BLaER1 treated with 17β-estradiol and CSF1 and Interleukin-3, amounts not matched to agents 10 nM and 100 nM (cell line): ENCODE data around the gene ARHGAP26.
A peak's percentile ranks its signal among the peaks of the same experiment; 100 is the strongest.

ENCODE experiments used
- H3K27ac ChIP-seq, 11 experiments: shearing (Covaris generic); formaldehyde crosslinking; 2 replicates each; pipeline ENCODE4 v1.8.1; 2022
- H3K27me3 ChIP-seq, 11 experiments: shearing (Covaris generic); formaldehyde crosslinking; 2 replicates each; pipeline ENCODE4 v1.8.1; 2022
- H3K36me3 ChIP-seq, 11 experiments: shearing (Covaris generic); formaldehyde crosslinking; 2 replicates each; pipeline ENCODE4 v1.8.1; 2022
- H3K4me1 ChIP-seq, 10 experiments: shearing (Covaris generic); formaldehyde crosslinking; 2 replicates each; pipeline ENCODE4 v1.8.1; 2022
- H3K4me2 ChIP-seq, 11 experiments: shearing (Covaris generic); formaldehyde crosslinking; 2 replicates each; pipeline ENCODE4 v1.8.1; 2022
- H3K4me3 ChIP-seq, 10 experiments: shearing (Covaris generic); formaldehyde crosslinking; 2 replicates each; pipeline ENCODE4 v1.8.1; 2022
- H3K9ac ChIP-seq, 11 experiments: shearing (Covaris generic); formaldehyde crosslinking; 2 replicates each; pipeline ENCODE4 v1.8.1; 2022
- H3K9me3 ChIP-seq, 11 experiments: shearing (Covaris generic); formaldehyde crosslinking; replicated peaks in 1 of 11; 2 replicates each; pipeline ENCODE4 v1.8.1; 2022
- H4K20me1 ChIP-seq, 11 experiments: shearing (Covaris generic); formaldehyde crosslinking; 2 replicates each; pipeline ENCODE4 v1.8.1; 2022
- Cebpa-rat ChIP-seq, 11 experiments: shearing (Covaris generic); IDR thresholded peaks; 2 replicates each; pipeline ENCODE4 v1.8.1; 2022

The ARHGAP26 gene

GRCh38 chr5:143129203-143129602, 359.0 kb downstream of the ARHGAP26 start:
- Histone ChIP-seq H3K4me3 (no peak overlapping the region), H3K9ac (no peak overlapping the region), H4K20me1 (peaks cover 0 to 93% (median 0%) of the 10 kb centered on the region in 11 experiments; a peak in 5 of 22 replicates), H3K9me3 (0 out of 22 replicates have a peak, but pooled peaks cover 0 to 5% (median 0%) of the 10 kb centered on the region in 11 experiments), H3K27ac (no peak overlapping the region), H3K4me1 (peaks cover 39 to 88% (median 56%) of the 10 kb centered on the region in 10 experiments), H3K36me3 (peaks cover 0 to 68% (median 7%) of the 10 kb centered on the region in 11 experiments; a peak in 12 of 22 replicates), H3K4me2 (peak overlapping the region in 1 of 11 experiments; percentile 66; a peak in 1 of 22 replicates), H3K27me3 (no peaks in the 10 kb centered on the region)
- TF ChIP-seq Cebpa-rat (IDR thresholded peaks at IDR 0.05) = no peak

DNA sequence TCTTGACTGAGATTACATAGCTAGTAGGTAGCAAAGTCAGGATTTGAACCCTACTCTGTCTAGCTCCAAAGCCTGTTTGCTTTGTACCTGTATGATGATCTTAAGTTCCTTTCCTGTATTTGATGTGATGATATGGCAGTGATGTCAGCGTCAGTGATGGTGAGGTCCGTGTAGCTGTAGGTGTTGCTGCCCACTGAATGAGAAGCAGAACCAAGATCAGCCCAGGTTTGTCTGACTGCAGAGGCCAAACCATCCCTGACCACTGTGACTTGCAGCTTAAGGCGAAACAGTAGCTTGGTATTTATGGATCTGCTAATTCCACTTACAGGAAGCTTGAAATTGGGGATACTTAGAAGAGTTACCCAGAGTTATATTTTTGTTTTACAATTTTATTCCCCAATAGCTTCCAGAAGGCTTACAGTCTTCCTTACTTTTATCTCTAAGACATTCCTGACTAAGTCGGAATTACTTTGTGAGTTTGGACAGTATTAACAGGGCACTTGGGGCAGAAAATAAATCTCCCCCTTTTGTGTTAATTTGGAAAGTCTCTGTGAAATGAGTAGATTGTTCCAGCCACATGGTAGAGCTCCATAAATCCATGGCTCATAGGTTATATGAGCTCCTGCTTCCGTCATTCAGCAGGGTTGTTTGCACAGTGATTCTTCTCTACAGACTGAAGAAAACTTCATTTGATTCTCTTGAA, 359.9 kb downstream of the ARHGAP26 start:
- H3K27ac ChIP-seq = peak overlapping the region in 1 of 11 experiments; percentile 63; a peak in 1 of 22 replicates
- no peak overlapping the region for H3K9ac ChIP-seq
- no peak overlapping the region for H3K4me3 ChIP-seq
- peaks cover 47 to 79% (median 59%) of the 10 kb centered on the region in 10 experiments for H3K4me1 ChIP-seq
- TF ChIP-seq Cebpa-rat (IDR thresholded peaks at IDR 0.05) = no peak
- H3K9me3 ChIP-seq = 0 out of 22 replicates have a peak, but pooled peaks cover 0 to 5% (median 0%) of the 10 kb centered on the region in 11 experiments
- peak overlapping the region in 10 of 11 experiments; percentile 46 to 89 (median 75); a peak in 12 of 22 replicates for H3K4me2 ChIP-seq
- no peaks in the 10 kb centered on the region for H3K27me3 ChIP-seq
- H3K36me3 ChIP-seq = peaks cover 0 to 68% (median 10%) of the 10 kb centered on the region in 11 experiments; a peak in 15 of 22 replicates
- H4K20me1 ChIP-seq = peaks cover 0 to 93% (median 0%) of the 10 kb centered on the region in 11 experiments; a peak in 5 of 22 replicates

DNA sequence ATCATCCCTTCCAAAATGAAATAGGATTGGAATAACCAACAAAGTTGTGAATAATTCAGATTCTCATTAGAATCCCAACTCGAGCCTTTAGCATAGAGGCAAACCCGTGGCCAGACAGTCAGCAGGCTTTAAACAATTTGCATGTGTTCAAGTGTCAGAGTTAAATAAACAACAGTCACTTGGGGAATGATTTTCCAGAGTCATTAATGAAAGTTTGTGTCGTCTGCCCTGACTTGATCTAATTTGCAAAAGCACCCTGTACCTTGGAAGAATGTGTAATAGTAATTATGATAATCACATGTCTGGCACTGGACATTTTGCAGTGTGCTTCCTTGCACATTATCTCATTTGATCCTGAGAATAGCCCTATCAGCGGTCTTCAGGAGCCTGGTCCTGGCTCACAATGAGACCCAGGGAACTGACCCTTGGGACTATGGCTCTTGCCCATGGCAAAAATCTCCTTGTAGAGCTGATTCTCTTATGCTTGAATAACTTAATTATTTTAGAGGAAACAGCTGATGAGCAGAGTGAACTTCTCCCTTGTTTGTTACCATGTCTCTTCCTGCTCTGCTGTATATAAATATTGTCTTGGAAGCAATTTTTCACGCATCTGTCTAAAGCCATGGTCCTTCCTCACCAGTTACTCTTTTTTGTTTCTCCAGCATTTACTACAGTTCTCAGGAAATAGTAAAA, 360.6 kb downstream of the ARHGAP26 start:
- no peak overlapping the region for H3K4me3 ChIP-seq
- no peaks in the 10 kb centered on the region for H3K27me3 ChIP-seq
- peak overlapping the region; percentile 46 to 89 (median 66); a peak in 21 of 22 replicates for H3K4me2 ChIP-seq
- H4K20me1 ChIP-seq = peaks cover 0 to 93% (median 0%) of the 10 kb centered on the region in 11 experiments; a peak in 5 of 22 replicates
- peaks cover 0 to 70% (median 17%) of the 10 kb centered on the region in 11 experiments; a peak in 15 of 22 replicates for H3K36me3 ChIP-seq
- H3K9ac ChIP-seq = 0 out of 22 replicates have a peak overlapping the region, but pooled peaks of 1 of the 11 experiments have one; percentile 57
- TF ChIP-seq Cebpa-rat (IDR thresholded peaks at IDR 0.05) = no peak
- H3K27ac ChIP-seq = peak overlapping the region in 4 of 11 experiments; percentile 57 to 65 (median 62); a peak in 4 of 22 replicates
- peaks cover 49 to 72% (median 60%) of the 10 kb centered on the region in 10 experiments for H3K4me1 ChIP-seq
- 0 out of 22 replicates have a peak, but pooled peaks cover 0 to 5% (median 0%) of the 10 kb centered on the region in 11 experiments for H3K9me3 ChIP-seq

- Histone ChIP-seq H3K4me2 (peak overlapping the region; percentile 32 to 89 (median 66); a peak in 21 of 22 replicates), H3K27me3 (no peaks in the 10 kb centered on the region), H3K9me3 (0 out of 22 replicates have a peak, but pooled peaks cover 0 to 5% (median 0%) of the 10 kb centered on the region in 11 experiments), H3K36me3 (peaks cover 0 to 71% (median 20%) of the 10 kb centered on the region in 11 experiments; a peak in 15 of 22 replicates), H3K9ac (peak overlapping the region in 3 of 11 experiments; percentile 5 to 57 (median 49); a peak in 5 of 22 replicates), H3K4me3 (no peak overlapping the region), H4K20me1 (peaks cover 0 to 93% (median 0%) of the 10 kb centered on the region in 11 experiments; a peak in 5 of 22 replicates), H3K27ac (peak overlapping the region in 6 of 11 experiments; percentile 27 to 65 (median 60); a peak in 11 of 22 replicates), H3K4me1 (peaks cover 50 to 67% (median 59%) of the 10 kb centered on the region in 10 experiments)
- TF ChIP-seq Cebpa-rat (IDR thresholded peaks at IDR 0.05) = no peak
Observed at GRCh38 chr5:143131972-143132371, 361.8 kb downstream of the ARHGAP26 start.

DNA sequence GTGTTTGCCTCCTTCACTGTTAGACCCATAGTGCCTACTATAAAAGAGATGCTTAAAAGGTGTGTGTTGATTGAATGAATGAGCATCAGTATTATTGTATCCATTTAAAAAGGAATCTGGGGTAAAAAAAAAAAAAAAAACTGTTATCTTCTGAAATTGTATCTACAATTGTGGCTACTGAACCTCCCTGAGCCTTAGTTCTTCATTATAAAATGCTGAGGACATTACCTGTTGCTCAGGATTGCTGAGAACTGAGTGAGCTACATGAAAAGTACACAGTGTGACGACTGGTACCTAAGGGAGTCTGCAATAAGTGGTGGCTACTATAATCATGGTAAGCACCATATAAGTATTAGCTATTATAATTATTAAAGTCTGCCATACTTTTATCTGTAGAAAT, 362.6 kb downstream of the ARHGAP26 start:
- Histone ChIP-seq H3K4me1 (peaks cover 44 to 67% (median 53%) of the 10 kb centered on the region in 10 experiments), H3K27me3 (no peaks in the 10 kb centered on the region), H3K9ac (peak overlapping the region in 3 of 11 experiments; percentile 5 to 57 (median 49); a peak in 2 of 22 replicates), H3K9me3 (0 out of 22 replicates have a peak, but pooled peaks cover 0 to 5% (median 0%) of the 10 kb centered on the region in 11 experiments), H3K4me3 (no peak overlapping the region), H3K4me2 (peak overlapping the region in 9 of 11 experiments; percentile 1 to 89 (median 84); a peak in 15 of 22 replicates), H3K36me3 (peaks cover 0 to 72% (median 23%) of the 10 kb centered on the region in 11 experiments; a peak in 15 of 22 replicates), H3K27ac (peak overlapping the region in 4 of 11 experiments; percentile 57 to 65 (median 62); a peak in 7 of 22 replicates), H4K20me1 (peaks cover 0 to 92% (median 0%) of the 10 kb centered on the region in 11 experiments; a peak in 5 of 22 replicates)
- TF ChIP-seq Cebpa-rat (IDR thresholded peaks at IDR 0.05) = no peak

GRCh38 chr5:143133721-143134120, 363.5 kb downstream of the ARHGAP26 start:
- no peaks in the 10 kb centered on the region for H3K27me3 ChIP-seq
- peak overlapping the region in 2 of 11 experiments; percentile 57 to 64; a peak in 6 of 22 replicates for H3K9ac ChIP-seq
- H3K4me1 ChIP-seq = peaks cover 36 to 67% (median 48%) of the 10 kb centered on the region in 10 experiments
- H4K20me1 ChIP-seq = peaks cover 0 to 92% (median 0%) of the 10 kb centered on the region in 11 experiments; a peak in 5 of 22 replicates
- peaks cover 0 to 73% (median 33%) of the 10 kb centered on the region in 11 experiments; a peak in 15 of 22 replicates for H3K36me3 ChIP-seq
- H3K9me3 ChIP-seq = 0 out of 22 replicates have a peak, but pooled peaks cover 0 to 1% (median 0%) of the 10 kb centered on the region in 11 experiments
- no peak for TF ChIP-seq Cebpa-rat (IDR thresholded peaks at IDR 0.05)
- peak overlapping the region in 9 of 11 experiments; percentile 4 to 89 (median 84); a peak in 16 of 22 replicates for H3K4me2 ChIP-seq
- peak overlapping the region in 5 of 11 experiments; percentile 20 to 65 (median 62); a peak in 9 of 22 replicates for H3K27ac ChIP-seq
- peak overlapping the region in 2 of 10 experiments; percentile 7 to 34; a peak in 1 of 20 replicates for H3K4me3 ChIP-seq

DNA sequence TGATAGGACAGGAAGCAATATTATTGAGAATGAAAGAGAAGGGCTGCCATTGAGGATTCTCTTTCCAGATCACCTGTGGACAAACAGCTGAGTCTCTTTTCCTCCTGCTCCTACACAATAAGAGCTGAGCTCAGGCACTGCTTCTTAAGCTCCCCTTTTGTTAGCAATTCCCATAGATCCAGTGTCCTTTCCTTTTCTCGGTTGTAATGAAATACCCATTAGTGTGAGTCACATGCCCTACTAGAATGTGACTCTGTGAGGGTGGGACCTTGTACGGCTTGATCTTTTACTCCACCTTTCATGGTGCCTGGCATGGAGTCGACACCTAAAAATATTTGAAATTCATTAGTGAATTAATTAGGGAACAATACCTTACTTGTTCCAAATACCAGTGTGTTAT, 364.1 kb downstream of the ARHGAP26 start:
- Histone ChIP-seq H3K36me3 (peaks cover 0 to 73% (median 38%) of the 10 kb centered on the region in 11 experiments; a peak in 15 of 22 replicates), H3K27me3 (no peaks in the 10 kb centered on the region), H3K9ac (peak overlapping the region in 2 of 11 experiments; percentile 57 to 64; a peak in 4 of 22 replicates), H3K27ac (peak overlapping the region in 5 of 11 experiments; percentile 20 to 65 (median 62); a peak in 8 of 22 replicates), H3K4me2 (peak overlapping the region in 8 of 11 experiments; percentile 58 to 89 (median 85); a peak in 16 of 22 replicates), H3K4me1 (peaks cover 31 to 67% (median 48%) of the 10 kb centered on the region in 10 experiments), H3K9me3 (no peaks in the 10 kb centered on the region), H3K4me3 (peak overlapping the region in 2 of 10 experiments; percentile 7 to 34; a peak in 1 of 20 replicates), H4K20me1 (peaks cover 0 to 92% (median 0%) of the 10 kb centered on the region in 11 experiments; a peak in 5 of 22 replicates)
- no peak for TF ChIP-seq Cebpa-rat (IDR thresholded peaks at IDR 0.05)
